Activated CD4-positive, alpha-beta T cell treated with anti-CD3 and anti-CD28 coated beads, Interleukin-2, amount 50 U/mL, for 4 hours (primary cell): Measurements from ENCODE around the gene NPAS3.

Experiments
- DNase-seq, 2 experiments: peaks; one replicate each; pipeline ENCODE4 v3.0.0-alpha.2; 2020

NPAS3 gene

DNA sequence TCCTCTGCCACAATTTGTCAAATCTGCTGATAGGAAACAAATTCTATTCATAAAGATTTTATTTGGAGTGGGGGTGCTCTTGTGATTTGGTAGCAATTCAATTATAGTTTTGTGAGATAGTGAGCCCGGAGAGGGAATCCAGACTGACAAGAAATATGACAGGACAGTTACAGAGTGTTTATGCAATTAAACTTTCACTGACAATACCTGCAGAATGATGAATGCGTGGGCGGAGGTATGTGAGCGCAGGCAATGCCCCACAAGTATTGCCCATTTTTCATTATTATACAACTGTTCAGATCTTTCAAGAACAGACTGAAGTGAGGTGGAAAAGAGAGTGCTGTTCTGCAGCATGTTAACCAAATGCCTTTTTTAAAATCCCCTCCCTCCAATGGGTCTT, 753.2 kb downstream of the NPAS3 start:
- DNase-seq = no peak

DNA sequence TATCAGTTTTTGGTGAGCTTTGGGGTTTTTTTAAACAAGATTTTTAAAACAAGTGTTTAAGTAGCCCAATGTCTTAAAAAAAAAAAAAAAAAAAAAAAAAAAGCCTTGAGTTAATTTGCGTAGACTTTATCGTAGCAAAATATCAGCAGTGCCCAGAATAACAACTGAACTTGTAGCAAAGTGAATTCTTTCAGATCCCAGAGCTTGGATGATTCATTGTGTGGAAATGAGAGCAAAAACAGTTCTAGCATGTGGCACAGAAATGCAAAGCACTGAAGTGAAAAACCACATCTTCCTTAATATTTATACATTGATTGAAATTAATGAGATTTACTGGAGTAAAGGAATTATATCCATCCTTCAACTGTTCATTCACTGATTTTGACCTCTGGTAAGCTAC, 754.1 kb downstream of the NPAS3 start:
- DNase-seq = no peak

DNA sequence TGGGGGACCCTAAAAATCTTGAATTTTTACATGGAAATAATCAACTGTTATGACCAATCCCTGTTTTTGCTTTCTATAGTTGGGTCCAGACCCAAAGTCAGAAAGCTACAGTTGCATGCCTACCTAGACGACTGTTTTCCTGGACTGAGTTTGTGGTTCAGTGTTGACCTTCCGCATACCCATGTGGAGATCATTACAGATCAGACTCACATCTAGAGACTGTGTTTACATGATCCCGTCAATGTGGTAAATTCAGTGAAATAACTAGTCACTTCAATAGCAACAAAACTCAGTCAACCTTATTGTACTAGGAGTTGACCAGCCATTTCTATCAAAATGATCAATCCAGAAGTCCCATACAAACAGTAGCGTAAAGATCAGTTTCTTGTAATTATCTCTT, 754.6 kb downstream of the NPAS3 start:
- DNase-seq = no peak

DNA sequence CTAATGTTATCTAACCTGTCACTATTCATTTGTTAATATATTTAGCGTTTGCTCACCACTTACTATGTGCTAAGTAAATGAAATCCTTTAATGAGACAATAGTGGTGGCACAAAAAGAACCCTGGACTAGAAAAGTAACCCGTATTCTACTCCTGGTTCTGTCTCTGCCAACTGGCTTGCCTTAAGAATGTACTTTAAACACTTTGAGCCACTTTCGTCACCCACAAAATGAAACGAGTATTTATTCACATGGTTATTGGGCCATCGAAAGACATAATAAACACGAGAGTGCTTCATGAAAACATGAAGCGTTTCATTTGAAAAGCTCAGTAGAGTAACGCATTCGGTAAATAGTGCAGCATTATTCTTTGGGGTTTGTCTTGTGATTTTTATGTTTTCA, 757.5 kb downstream of the NPAS3 start:
- no peak for DNase-seq

DNA sequence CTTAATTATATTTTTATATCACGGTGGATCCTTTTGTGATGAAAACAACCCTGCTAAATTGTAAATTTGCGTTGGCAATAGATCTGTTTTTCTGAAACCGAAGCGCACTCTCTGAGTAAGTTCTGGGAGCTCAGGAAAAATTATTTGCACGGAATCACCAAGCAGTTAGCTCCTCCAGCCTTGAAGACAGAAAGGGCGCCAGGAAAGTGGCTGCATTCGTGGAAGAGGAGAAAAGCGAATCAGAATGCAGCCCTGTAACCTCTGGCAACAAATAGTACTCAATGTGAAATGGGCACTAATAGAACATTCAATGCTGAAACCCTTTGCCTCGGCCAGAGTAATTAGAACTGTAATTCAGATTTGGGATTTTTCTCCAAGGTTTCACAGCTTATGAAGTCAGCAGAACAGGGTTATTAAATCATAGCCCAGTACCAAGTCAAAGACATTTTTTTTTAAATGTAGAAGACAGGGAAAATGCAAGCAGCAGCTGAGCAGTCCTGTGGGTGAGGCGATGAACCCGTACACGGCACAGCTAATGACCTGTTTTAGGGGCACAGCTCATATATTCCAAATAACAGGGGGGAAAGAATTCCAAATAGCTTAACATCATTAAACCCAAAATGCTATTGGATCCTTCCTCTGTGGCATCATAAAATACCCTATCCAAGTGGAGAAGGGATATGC, 760.8 kb downstream of the NPAS3 start:
- no peak for DNase-seq

DNA sequence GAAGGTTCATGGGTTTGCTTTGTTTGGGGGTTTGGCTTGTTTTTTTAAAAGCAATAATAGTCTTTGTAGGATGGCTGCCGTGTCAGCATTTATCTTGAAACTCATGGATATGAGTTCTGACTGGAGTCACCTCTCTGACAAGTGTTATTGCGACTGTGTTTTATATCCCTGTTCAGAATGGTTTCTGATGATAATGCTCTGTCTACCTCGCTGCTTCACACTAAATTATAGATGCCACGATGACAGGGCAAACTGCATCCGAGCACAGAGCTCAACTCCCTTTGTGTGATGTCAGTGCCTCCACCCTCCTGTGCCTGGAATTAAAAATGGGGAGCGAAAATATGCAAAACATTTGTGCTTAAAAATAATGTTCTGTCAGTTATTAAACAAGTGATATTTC, 761.4 kb downstream of the NPAS3 start:
- DNase-seq = no peak

DNA sequence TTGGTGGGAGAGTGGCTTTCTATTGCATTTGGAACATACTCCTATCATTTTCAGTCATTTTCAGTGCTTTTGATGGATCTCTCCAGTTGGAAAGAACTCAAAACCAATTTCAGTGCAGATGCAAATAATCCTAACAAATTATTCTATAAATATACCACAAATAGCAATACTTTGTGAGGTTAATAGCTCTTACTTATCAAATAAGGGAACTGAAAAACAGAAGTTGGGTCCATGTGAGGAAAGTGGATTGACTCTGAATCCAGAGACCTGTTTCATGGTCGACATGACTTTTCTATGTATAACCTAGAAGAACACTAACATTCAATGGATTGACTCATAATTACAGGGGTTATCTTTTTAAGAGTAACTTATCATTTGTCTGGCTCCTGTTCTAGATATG, 763.6 kb downstream of the NPAS3 start:
- no peak for DNase-seq

DNA sequence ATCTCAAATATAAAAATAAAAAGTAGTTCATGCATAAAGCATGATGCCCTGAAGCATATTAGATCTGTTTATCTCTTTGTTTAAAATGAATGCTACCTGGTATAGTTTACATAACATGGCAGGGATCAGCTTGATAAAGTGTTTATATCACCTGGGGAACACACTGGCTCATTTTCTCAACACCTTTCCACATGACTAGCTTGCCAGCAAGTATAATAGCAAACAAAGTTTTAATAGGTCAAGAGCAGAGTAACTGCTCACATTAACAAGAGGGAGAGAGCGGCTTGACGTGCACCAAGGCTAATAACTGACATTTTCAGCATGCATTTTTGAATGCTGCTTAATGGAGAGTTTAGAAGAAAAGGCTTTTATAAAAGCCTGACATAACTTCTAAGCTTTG, 765.8 kb downstream of the NPAS3 start:
- no peak for DNase-seq

DNA sequence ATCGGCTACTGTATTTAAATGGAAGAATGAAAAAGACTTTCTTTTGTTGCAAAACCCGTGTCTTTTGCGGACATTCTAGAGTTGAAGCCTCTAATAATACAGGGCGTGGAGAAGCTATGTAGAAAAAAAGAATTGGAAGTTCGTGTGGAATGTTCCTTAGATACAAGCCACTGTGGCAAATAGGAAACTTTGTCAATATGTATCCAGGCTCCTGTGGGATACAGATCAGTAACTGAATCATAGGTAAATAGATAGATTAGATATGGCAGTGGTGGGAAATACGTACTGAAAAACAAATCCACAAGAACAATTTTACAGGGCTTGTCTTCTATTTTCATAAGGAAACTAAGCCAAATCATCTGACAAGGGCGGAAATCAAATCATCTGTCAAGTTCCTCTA, 766.8 kb downstream of the NPAS3 start:
- no peak for DNase-seq

DNA sequence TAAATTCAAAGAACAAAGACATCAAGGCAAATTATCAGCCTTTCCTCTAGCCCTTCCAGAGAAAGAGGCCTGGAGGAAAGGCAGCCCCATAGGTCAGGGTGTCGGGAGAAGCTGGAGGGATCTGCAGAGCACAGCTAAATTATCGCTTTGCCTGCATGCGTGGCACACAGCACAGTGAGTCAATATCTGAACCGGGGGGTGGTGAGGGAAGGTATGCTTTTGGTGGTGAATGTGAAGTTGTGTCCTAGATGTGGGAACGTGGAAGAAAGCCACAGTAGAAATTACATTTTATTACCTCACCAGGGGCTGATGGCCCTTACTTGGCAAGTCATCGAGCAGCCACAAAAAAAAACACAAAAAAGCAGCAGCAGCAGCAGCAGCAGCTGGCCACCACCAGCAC, 769.0 kb downstream of the NPAS3 start:
- no peak for DNase-seq

DNA sequence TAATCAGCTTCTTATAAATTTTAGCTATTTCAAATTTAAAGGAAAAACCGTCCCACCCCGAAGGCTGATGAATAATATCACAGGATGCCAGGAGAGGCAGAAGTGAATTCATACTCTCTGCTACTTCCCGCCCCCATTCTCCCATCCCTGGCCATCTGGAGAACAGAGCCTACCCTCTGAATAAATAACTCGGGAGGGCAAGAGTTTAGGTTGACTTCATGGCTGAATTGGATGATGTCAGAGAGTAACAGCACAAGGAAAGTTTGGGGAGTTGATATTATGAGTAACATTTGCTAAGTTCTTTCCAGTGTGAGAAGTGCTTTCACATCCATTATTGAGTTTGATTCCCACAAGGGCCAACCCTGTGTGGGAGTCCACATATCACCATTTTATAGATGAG, 770.6 kb downstream of the NPAS3 start:
- DNase-seq = no peak

DNA sequence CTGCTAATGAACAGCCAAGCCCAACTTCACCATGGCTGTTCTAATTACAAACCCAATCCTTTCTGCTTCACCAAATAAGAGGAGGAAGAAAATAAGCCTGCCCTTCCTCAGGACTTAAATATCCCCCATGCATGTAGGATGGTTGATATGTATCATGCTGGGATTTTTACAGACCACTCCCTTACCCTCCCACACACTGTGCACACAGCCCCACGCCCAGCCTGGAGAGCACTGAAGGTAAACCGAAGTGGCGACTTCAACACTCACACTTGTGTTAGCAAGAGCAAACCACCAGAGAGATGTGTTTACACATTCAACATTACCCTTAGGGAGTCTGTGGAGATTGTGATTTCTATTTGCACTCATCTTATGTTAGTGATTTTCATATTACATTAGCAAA, 771.0 kb downstream of the NPAS3 start:
- no peak for DNase-seq

DNA sequence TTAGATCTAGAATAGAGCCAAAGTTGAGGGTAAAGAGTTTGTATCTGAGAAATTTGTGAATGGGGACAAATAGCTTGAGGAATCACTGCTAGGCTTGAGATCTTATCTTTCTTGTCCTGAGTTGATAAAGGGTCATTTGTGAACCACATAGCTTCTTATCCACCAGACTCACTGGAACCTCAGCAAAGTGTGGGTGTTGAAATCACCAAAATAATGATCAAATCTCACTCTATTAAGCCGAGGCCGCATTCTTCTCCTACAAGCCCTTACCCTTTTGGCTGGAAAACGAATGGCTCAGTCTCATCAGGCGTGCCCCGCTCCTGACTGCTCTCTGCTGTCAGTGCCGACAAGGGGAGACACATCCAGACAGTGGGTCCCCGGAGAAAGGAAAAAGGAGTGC, 771.6 kb downstream of the NPAS3 start:
- no peak for DNase-seq

DNA sequence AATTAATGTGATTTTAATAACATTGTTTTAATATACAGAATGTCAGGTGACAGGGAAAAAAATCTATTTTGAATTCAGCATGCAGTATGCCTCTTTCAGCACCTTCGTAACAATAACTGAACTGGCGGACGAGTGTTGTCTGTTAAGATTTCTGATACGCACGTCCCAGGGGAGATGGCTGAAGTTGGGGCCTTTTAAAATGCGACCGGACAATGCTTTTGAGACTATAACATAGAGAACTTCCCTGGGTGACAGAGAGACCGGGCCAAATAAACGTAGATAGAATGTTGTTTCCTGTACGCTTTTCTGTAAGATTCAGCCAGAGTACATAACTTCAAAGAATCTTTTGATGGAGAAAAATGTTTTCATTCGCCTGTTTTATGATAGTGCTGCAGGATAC, 772.5 kb downstream of the NPAS3 start:
- DNase-seq = no peak

DNA sequence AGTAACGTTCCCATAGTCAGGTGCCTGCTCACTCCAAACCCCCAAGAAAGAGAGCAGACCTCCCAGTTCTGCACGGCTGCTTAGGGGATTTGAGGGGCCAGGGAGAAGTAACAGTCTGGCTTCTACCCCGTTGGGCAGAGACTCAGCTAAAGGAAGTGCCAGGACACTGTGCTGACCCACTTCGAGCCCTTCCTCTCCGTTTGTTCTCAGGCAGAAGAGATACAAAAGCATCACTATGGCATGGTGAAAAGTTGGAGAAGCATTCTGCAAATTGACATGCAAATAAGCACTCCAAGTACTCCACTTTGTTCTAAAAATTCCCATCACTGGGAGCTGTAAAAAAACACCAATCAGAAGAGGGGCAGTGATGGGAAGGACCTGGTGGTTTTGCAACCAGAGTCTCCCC, 773.1 kb downstream of the NPAS3 start:
- DNase-seq = no peak

DNA sequence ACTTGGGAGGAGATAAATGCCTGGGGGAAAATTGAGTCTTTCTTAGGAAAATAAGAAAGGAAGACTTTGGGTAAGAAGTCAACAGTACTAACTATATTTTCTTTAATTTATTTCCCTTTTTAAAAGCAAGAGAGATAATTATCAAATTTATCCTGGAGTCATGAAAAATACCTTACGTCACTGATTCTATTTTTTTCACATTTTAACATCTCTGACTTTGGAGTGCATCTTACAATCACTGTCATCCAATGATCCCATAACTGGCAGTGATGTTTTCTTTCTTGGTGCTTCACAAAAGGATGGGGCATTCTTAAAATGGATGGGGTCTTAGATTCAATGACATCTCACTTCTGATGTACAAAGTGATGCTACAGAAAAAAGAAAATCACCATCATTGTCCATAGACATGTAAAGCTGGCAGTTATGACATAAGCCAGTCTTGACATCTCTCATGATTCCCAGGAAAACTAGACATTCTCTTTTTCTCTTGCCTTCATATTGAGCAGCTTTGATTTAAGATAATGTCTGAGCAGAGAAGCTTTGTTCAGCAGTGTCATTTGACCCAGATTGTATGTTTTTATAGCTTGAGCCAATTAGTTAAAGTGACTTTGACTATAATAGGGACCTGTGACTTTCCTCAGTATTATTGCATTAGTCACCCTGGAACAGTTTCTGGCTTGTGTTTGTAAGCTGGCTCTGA, 776.0 kb downstream of the NPAS3 start:
- DNase-seq = no peak

DNA sequence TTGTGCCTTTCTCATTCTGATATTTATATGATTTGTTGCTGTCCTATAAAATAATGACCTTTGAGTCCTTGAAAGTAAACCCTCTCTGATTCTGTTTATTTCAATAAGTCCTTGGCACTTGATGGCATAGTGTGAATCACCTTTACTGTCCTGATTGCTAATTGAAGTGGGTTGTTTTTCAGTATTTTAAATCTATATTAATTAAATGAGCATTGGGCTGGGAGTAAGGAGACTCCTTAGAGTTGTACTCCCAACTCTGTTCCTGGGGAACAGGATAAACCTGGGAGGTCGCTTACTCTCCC, 776.5 kb downstream of the NPAS3 start:
- no peak for DNase-seq

DNA sequence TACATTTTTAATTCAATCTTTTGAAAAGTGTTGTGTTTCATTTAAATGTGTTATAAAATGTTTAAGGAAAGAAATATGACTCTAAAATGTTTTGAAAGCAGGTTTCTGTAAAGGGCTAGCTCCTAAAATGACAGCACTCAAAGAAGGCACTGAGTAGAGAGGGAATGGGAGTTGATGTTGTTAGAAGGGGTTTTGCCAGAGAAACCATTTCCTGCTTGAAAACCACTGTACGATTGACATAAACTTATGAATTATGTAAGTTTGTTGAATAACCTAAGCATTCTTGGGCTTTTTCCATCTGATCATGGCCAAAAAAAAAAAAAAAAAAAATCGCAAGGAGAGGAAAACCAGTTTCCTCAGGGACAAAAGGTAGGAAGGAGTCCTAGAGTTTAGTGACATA, 778.2 kb downstream of the NPAS3 start:
- DNase-seq = no peak

DNA sequence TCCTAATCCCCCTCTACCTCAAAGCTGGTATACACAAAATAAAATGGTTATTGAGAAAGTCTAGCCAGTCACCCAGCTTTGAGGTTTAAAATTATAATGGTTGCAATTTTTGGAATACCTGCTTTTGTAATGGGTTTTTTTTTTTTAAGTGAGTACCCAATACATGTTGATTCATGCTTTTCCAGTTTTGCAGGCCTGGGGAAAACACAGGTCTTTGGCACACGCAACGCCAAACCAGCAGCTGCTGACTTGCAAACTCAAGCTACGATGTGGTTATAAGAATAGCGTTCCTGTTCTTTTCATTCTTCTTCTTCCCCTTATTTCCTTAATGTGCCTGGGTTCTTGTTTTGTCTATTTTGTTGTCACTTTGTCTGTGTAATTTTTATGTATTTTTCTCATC, 779.2 kb downstream of the NPAS3 start:
- DNase-seq = no peak

DNA sequence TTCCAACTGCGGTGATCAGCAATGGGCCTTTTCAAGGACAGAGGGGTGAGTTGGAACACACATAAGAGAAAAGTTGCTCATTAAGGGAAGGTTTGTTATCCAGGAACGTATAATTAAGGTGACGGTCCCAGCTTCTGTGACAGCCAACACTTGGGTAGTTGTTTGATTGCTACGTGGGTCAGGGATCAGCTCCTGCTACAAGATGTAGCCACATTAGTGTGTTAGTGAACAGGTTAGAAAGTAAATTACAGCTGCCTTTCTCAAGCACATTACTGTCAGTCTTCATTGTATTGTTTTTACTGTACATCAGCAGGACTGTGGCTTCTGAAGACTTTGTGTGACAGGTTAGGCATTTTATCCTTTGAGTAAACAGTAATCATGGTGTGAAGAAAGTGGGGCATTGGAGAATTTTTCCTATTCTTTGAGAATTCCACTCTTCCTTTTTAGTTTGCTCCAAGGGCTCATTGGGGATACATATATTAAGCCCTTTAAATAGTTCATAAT, 781.7 kb downstream of the NPAS3 start:
- DNase-seq = no peak

DNA sequence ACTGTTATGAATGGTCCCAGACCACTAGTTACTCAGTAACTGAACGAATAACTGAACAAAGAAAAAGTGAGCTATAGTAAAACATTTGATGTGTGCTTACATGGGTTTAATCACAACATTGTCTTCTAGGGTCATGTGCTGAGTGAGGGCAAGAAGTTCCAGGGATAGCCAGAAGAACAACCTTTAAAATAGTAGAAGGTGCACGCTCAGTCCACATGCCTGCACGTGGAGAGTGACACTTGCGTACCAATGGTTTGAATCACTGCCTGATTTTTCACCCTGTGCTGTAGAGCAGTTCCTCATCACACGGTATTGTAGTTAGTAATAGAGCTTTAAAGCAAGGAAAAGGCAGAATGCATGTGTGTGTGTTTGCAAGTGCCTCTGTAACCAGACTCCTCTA, 788.0 kb downstream of the NPAS3 start:
- no peak for DNase-seq

DNA sequence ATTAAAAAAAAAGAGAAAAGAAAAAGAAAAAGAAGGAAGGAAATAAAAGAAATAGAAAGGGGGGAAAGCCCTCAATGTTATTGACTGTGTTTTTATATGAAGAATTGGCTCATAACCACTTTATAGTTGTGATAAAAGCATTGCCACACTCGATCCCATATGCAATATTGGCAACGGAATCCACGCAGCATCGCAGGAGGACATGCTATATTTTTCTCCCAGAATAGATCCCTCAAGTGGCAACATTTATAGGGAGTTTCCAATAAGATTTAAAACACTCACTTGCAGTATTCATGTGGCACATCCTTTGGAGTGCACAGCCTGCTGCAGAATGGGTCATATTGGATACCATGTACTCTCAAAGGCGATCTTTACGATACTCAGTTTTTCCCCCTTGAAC, 788.9 kb downstream of the NPAS3 start:
- no peak for DNase-seq

DNA sequence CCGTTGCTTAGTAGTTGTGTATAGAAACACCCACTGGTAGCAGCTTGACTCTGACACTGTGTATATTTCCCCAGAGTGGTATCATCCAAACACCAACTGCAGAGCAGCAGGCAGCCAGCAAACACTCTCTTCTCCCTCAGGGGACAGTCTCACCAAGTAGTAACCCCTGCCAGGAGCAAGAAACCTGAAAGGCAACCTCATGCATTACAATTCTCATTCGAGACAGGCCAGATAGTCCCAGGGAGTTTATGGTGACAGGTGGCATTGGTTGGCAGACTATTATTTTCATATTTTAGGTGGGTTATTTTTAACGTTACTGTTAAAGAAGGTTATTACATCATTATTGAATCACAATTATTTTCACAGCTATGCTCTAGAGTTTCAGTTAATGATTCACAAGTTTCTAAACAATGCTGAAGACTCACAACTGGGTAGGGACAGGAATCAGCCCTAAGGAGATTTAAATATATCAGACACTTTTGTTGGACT, 789.4 kb downstream of the NPAS3 start:
- no peak for DNase-seq

DNA sequence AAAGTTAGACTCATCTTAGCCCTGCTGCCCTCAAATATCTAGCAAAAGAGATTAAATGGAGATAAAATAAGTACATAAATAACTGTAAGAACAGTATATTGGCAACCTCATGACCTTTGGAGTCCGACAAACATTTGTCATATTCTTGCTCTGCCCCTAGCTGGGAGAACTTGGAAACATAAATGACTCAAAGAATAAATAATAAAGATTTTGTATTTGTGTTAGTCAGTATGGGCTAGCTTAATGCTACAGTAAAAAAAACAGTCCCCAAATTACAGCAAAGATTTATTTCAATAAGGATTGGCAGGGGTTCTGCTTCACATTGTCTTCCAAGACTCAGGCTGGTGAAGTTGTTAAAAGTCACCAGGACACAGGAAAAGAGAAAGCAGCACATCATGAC, 791.5 kb downstream of the NPAS3 start:
- no peak for DNase-seq

DNA sequence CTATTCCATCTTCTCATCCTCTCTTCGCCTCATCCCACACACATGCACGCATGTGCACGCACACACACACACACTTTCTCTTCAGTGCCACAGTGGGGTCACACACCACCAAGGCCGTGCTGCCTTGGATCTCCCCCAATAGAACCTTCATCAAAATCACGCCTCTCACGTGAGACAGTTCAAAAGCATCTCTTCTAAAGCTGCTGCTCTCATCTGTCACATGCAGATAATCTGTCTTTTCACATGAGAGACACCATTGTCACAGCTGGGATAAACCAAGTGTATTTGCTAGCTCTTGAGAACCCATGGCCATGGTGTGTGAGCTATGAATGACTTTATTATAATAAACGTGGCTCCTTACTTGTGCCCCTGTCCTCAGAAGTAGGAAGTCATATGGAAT, 793.5 kb downstream of the NPAS3 start:
- DNase-seq = no peak
